Transverse colon (tissue), 4 donors: ENCODE results near the gene MAST2.

ENCODE experiments used
- CTCF ChIP-seq, 5 experiments: fragments of 200-600 bp in 3 of 5; fragments of 450-650 bp in 2 of 5; sonication (generic) in 3 of 5; IDR thresholded peaks; 1 replicate in 2 of 5; 2 replicates in 3 of 5; pipeline ENCODE4 v1.5.1; 2016 to 2017; ENCODE audit warnings: antibody characterized with exemption in 5 of 5, inconsistent platforms in 3 of 5, mild to moderate bottlenecking in 2 of 5, moderate library complexity in 1 of 5
- EP300 ChIP-seq: sonication (generic); formaldehyde crosslinking; IDR thresholded peaks from one replicate; pipeline ENCODE4 v1.6.1; 2017; ENCODE audit warnings: antibody characterized with exemption, low read depth
- POLR2AphosphoS5 ChIP-seq, 3 donors: sonication (generic); formaldehyde crosslinking; IDR thresholded peaks; one replicate each; pipeline ENCODE4 v1.6.1; 2016; ENCODE audit warnings: antibody characterized with exemption in 3 of 3

DNA sequence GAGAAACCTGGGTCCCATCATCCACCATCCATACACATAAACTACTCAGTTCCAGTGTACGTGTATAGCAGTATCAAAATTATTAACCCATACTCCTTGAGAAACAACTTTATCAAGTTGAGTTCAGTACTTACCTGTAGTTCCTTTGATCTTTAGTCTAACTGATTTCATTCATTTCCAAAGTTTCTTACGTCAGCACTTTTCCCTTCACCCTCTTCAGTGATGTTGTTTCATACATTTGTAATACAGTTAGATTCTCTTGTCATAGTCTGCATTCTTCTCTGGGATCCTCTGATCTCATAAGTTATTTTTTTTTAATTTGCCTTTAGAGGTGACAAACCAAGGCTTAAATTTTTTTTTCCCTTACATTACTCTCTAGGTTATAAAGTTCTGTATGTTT, 185.8 kb downstream of the MAST2 start:
- no peak for TF ChIP-seq POLR2AphosphoS5 (IDR thresholded peaks at IDR 0.05)
- no peak for TF ChIP-seq CTCF (IDR thresholded peaks at IDR 0.05)
- no peak for TF ChIP-seq EP300
